K562 treated with DMSO at 1 percent for 12 hours (cell line): ENCODE data around the gene GCNT4. TPM values are rescaled to one million over a fixed set of nuclear protein-coding genes. Genes with fewer than 3 reads are reported as not detected.

Experiments
- total RNA-seq: library from RNA; unstranded; fragments of 300-600 nt; gene quantifications from 2 replicates; pipeline ENCODE4 v1.2.3, GENCODE V29; 2022; ENCODE audit not compliant: insufficient read depth

Gene GCNT4, protein sequence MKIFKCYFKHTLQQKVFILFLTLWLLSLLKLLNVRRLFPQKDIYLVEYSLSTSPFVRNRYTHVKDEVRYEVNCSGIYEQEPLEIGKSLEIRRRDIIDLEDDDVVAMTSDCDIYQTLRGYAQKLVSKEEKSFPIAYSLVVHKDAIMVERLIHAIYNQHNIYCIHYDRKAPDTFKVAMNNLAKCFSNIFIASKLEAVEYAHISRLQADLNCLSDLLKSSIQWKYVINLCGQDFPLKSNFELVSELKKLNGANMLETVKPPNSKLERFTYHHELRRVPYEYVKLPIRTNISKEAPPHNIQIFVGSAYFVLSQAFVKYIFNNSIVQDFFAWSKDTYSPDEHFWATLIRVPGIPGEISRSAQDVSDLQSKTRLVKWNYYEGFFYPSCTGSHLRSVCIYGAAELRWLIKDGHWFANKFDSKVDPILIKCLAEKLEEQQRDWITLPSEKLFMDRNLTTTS
- not detected in 2 replicates for total RNA-seq

DNA sequence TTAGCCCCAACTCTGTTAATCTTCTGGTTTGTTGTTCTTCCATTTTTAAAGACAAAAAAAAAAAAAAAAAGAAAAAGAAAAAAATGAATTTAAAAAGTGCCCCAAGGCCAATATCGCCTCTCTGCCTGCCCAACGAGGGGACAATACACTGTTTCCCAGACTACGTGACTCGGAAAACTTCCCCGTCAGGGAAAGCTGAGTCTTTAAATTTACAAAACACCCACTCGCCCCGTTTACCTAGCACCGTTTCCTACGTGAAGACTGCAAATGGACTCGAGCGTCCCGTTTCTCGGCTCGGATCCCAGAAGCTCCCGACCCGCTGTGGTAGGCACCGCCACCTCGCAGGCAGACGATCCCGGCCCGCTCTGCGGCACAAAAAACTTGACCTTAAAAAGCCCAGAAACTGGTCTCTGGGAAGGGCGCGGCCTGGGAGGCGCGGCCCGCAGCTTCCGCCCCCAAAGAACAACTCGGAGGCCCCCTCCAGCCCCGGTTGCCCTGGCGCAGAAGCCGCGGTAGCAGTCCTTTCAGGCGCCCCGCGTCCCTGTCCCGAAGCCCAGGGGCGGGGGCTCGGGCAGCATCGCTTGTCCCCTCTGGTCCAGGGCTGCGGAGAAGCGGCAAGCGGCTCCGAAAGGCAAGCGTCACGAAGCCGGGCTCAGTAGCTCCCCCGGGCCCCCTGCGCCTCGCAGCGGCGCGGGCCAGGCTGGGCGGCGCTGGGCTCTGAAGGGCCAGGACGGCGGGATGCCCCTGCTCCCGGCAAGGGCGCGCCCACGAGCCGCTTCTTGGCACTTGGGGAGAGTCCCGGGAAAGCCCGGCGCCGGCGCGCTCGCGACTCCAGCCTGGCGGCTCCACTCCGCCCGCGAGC lies at the start of gene GCNT4:
GCNT4 (minus strand) TSS at position 367 of the 862 bp plus-strand sequence. CDS start 22,521 bp downstream, outside the sequence.

Other genes with a start within 250 kb of the GCNT4 start
- not detected in 2 replicates for gene FAM169A, start 186.2 kb downstream of the GCNT4 start, total RNA-seq
- gene ANKRD31, start 184.3 kb upstream of the GCNT4 start, total RNA-seq = not detected in 2 replicates